ENCODE results near the gene RTN1.

GRCh38 chr14:59845245-59845644, 25.3 kb downstream of the RTN1 start:
- TF ChIP-seq CTCF (conservative IDR thresholded peaks at IDR 0.05; ENCODE audit: low read length) (no peak), EZH2phosphoT487 (IDR thresholded peaks at IDR 0.05; ENCODE audit: borderline replicate concordance, low read depth, low read length) (no peak)
